Measurements from ENCODE around the gene SKIC2. TPM values are rescaled to one million over a fixed set of nuclear protein-coding genes. Genes with fewer than 3 reads are reported as not detected.
"Not testable (repeated sequence)": the region's sequence is repeated elsewhere in the genome, so short reads cannot be mapped to it uniquely, and the experiment has no call there.

Gene SKIC2
- total RNA-seq, 1 experiment from 2014 or later: 68.0 TPM

DNA sequence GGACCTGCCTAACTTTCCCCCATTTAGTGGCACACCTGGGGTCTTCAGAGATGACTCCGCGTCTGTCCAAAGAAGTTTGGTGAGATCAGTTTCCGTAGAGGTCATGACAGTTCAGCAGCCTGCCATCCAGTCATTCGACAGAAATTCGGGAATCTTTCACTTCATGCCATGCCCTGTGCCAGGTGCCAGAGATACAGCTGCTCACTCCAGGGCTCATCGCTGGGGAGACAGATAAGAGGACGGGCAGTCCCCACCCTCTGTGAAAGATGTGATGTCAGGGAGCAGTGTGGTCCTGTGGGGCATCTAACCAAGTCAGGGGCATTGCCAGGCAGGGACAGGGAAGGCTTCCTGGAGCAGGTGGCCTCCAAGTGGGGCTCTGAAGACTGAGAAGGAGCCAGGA lies 44.3 kb downstream of the SKIC2 start:
- H4K20me1 ChIP-seq (ENCODE audit: insufficient read depth); H3K9ac ChIP-seq (ENCODE audit: low read length); POLR2A ChIA-PET; H3K9me2 ChIP-seq (ENCODE audit: insufficient read depth); CTCF ChIA-PET; H3K4me1 ChIP-seq (ENCODE audit: control insufficient read depth in 1 of 2, insufficient read depth in 2 of 2, low read length in 2 of 2); BruUV-seq (replicated peaks); H2AFZ ChIP-seq (ENCODE audit: low read depth, low read length, poor library complexity, severe bottlenecking); H3K27me3 ChIP-seq (ENCODE audit: insufficient read depth, low read length); H3K4me2 ChIP-seq (ENCODE audit: low read length); RAD21 ChIA-PET (ENCODE audit: low non-redundant PET in 1 of 2, low total read pairs in 2 of 2, uncharacterized antibody in 2 of 2, unreplicated experiment in 2 of 2); H3K79me2 ChIP-seq (ENCODE audit: insufficient read depth, low read length); H3K27ac ChIP-seq (ENCODE audit: low read depth, low read length); H3K36me3 ChIP-seq (ENCODE audit: control insufficient read depth in 1 of 2, insufficient read depth in 2 of 2, low read length in 2 of 2); H3K4me3 ChIP-seq (replicated peaks in 1 of 2; ENCODE audit: low read depth in 1 of 2, low read length in 2 of 2); intact Hi-C loops (cut with micrococcal nuclease); ATAC-seq; DNase-seq (ENCODE audit: low read depth, low spot score); H3K9me3 ChIP-seq (ENCODE audit: control insufficient read depth in 1 of 2, insufficient read depth in 1 of 2, low read depth in 1 of 2, low read length in 2 of 2): not testable (repeated sequence)

- H3K36me3 ChIP-seq (ENCODE audit: control insufficient read depth in 1 of 2, insufficient read depth in 2 of 2, low read length in 2 of 2); H3K9me3 ChIP-seq (ENCODE audit: control insufficient read depth in 1 of 2, insufficient read depth in 1 of 2, low read depth in 1 of 2, low read length in 2 of 2); RAD21 ChIA-PET (ENCODE audit: low non-redundant PET in 1 of 2, low total read pairs in 2 of 2, uncharacterized antibody in 2 of 2, unreplicated experiment in 2 of 2); BruUV-seq (replicated peaks); CTCF ChIA-PET; H3K4me2 ChIP-seq (ENCODE audit: low read length); H3K27me3 ChIP-seq (ENCODE audit: insufficient read depth, low read length); H3K79me2 ChIP-seq (ENCODE audit: insufficient read depth, low read length); H3K9ac ChIP-seq (ENCODE audit: low read length); H3K27ac ChIP-seq (ENCODE audit: low read depth, low read length); H3K4me1 ChIP-seq (ENCODE audit: control insufficient read depth in 1 of 2, insufficient read depth in 2 of 2, low read length in 2 of 2); H3K4me3 ChIP-seq (replicated peaks in 1 of 2; ENCODE audit: low read depth in 1 of 2, low read length in 2 of 2); H2AFZ ChIP-seq (ENCODE audit: low read depth, low read length, poor library complexity, severe bottlenecking); ATAC-seq; POLR2A ChIA-PET; DNase-seq (ENCODE audit: low read depth, low spot score); H4K20me1 ChIP-seq (ENCODE audit: insufficient read depth); H3K9me2 ChIP-seq (ENCODE audit: insufficient read depth); intact Hi-C loops (cut with micrococcal nuclease): not testable (repeated sequence)
Observed at GRCh38 chr6:32004393-32004792, 45.4 kb downstream of the SKIC2 start.

- H3K27me3 ChIP-seq (ENCODE audit: insufficient read depth, low read length); H3K4me1 ChIP-seq (ENCODE audit: control insufficient read depth in 1 of 2, insufficient read depth in 2 of 2, low read length in 2 of 2); BruUV-seq (replicated peaks); DNase-seq (ENCODE audit: low read depth, low spot score); H2AFZ ChIP-seq (ENCODE audit: low read depth, low read length, poor library complexity, severe bottlenecking); intact Hi-C loops (cut with micrococcal nuclease); H3K9me3 ChIP-seq (ENCODE audit: control insufficient read depth in 1 of 2, insufficient read depth in 1 of 2, low read depth in 1 of 2, low read length in 2 of 2); H3K36me3 ChIP-seq (ENCODE audit: control insufficient read depth in 1 of 2, insufficient read depth in 2 of 2, low read length in 2 of 2); RAD21 ChIA-PET (ENCODE audit: low non-redundant PET in 1 of 2, low total read pairs in 2 of 2, uncharacterized antibody in 2 of 2, unreplicated experiment in 2 of 2); H3K79me2 ChIP-seq (ENCODE audit: insufficient read depth, low read length); CTCF ChIA-PET; H3K9me2 ChIP-seq (ENCODE audit: insufficient read depth); H3K27ac ChIP-seq (ENCODE audit: low read depth, low read length); H3K4me3 ChIP-seq (replicated peaks in 1 of 2; ENCODE audit: low read depth in 1 of 2, low read length in 2 of 2); ATAC-seq; POLR2A ChIA-PET; H3K9ac ChIP-seq (ENCODE audit: low read length); H4K20me1 ChIP-seq (ENCODE audit: insufficient read depth); H3K4me2 ChIP-seq (ENCODE audit: low read length): not testable (repeated sequence)
Observed at GRCh38 chr6:32004864-32005537, 46.0 kb downstream of the SKIC2 start.

DNA sequence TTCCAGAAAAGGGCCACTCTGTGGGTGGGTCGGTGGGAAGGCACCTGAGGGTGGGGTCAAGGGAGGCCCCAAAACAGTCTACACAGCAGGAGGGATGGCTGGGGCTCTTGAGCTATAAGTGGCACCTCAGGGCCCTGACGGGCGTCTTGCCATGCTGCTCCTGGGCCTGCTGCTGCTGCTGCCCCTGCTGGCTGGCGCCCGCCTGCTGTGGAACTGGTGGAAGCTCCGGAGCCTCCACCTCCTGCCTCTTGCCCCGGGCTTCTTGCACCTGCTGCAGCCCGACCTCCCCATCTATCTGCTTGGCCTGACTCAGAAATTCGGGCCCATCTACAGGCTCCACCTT lies 46.5 kb downstream of the SKIC2 start:
- BruUV-seq (replicated peaks); H2AFZ ChIP-seq (ENCODE audit: low read depth, low read length, poor library complexity, severe bottlenecking); POLR2A ChIA-PET; H3K4me3 ChIP-seq (replicated peaks in 1 of 2; ENCODE audit: low read depth in 1 of 2, low read length in 2 of 2); CTCF ChIA-PET; H4K20me1 ChIP-seq (ENCODE audit: insufficient read depth); H3K4me2 ChIP-seq (ENCODE audit: low read length); H3K27me3 ChIP-seq (ENCODE audit: insufficient read depth, low read length); H3K27ac ChIP-seq (ENCODE audit: low read depth, low read length); H3K9me3 ChIP-seq (ENCODE audit: control insufficient read depth in 1 of 2, insufficient read depth in 1 of 2, low read depth in 1 of 2, low read length in 2 of 2); intact Hi-C loops (cut with micrococcal nuclease); RAD21 ChIA-PET (ENCODE audit: low non-redundant PET in 1 of 2, low total read pairs in 2 of 2, uncharacterized antibody in 2 of 2, unreplicated experiment in 2 of 2); H3K9ac ChIP-seq (ENCODE audit: low read length); DNase-seq (ENCODE audit: low read depth, low spot score); H3K4me1 ChIP-seq (ENCODE audit: control insufficient read depth in 1 of 2, insufficient read depth in 2 of 2, low read length in 2 of 2); H3K79me2 ChIP-seq (ENCODE audit: insufficient read depth, low read length); H3K9me2 ChIP-seq (ENCODE audit: insufficient read depth); H3K36me3 ChIP-seq (ENCODE audit: control insufficient read depth in 1 of 2, insufficient read depth in 2 of 2, low read length in 2 of 2); ATAC-seq: not testable (repeated sequence)

All from HCT116 (cell line).